Measurements from ENCODE around the gene ADGRV1. TPM values are rescaled to one million over a fixed set of nuclear protein-coding genes. Genes with fewer than 3 reads are reported as not detected.

The ADGRV1 gene
- total and polyA plus RNA-seq, 9 of the 15 experiments (the other 6 are each of a cell fraction or from before 2014, with no cell fraction given), result 21.7 to 156 (median 58.2) TPM

- FAIRE-seq, result no peak
- 0% methylated on average over 1 of the region's 1 CpG for WGBS (ENCODE audit: insufficient coverage, low coverage, missing lambda C conversion rate)
- POLR2A ChIA-PET, result no interaction called here
- TF ChIP-seq RBM15 (IDR thresholded peaks at IDR 0.05; ENCODE audit: insufficient read depth, low read length) (no peak), GABPB2 (CRISPR knock-in tag; conservative IDR thresholded peaks at IDR 0.05) (no peak), MGA (IDR thresholded peaks at IDR 0.05) (no peak), PHF8 (IDR thresholded peaks at IDR 0.05; ENCODE audit: borderline replicate concordance, low read length) (no peak), YBX1 (IDR thresholded peaks at IDR 0.05) (no peak), HMBOX1 (IDR thresholded peaks at IDR 0.05) (no peak), ARNT (IDR thresholded peaks at IDR 0.05) (no peak), BRD4 (IDR thresholded peaks at IDR 0.05) (no peak), ZNF239 (CRISPR knock-in tag; IDR thresholded peaks at IDR 0.05) (no peak), GATAD2A (IDR thresholded peaks at IDR 0.05) (no peak), BHLHE40 (IDR thresholded peaks at IDR 0.05; ENCODE audit: low read length) (no peak), SMARCA5 (IDR thresholded peaks at IDR 0.05) (no peak), SMAD4 (CRISPR knock-in tag; conservative IDR thresholded peaks at IDR 0.05) (no peak)
These were observed 630.2 kb downstream of the ADGRV1 start for GRCh38 chr5:91188755-91189154.

More at GRCh38 chr5:91188755-91189154, 630.2 kb downstream of the ADGRV1 start:
- Histone ChIP-seq H3K36me3 (ENCODE audit: control insufficient read depth, insufficient read depth, low read length) (no peaks in the 10 kb centered on the region), H3K27ac (ENCODE audit: extremely low read depth, low read depth, low read length) (no peak overlapping the region), H3K4me1 (replicated peaks in 1 of 2; ENCODE audit: control insufficient read depth in 2 of 2, insufficient read depth in 2 of 2, low read length in 2 of 2) (no peaks in the 10 kb centered on the region; a peak in 2 of 5 replicates), H3K4me3 (no peak overlapping the region), H3K9me3 (replicated peaks; ENCODE audit: control insufficient read depth, insufficient read depth, low read depth, low read length) (no peaks in the 10 kb centered on the region), H3K9me1 (ENCODE audit: control insufficient read depth, insufficient read depth, low read length) (no peaks in the 10 kb centered on the region), H3K4me2 (ENCODE audit: insufficient read depth, low read length) (no peak overlapping the region), H3K27me3 (ENCODE audit: control insufficient read depth in 2 of 2, insufficient read depth in 2 of 2, low read length in 2 of 2) (no peaks in the 10 kb centered on the region), H2AFZ (ENCODE audit: low read depth, low read length) (no peak overlapping the region), H3K79me2 (ENCODE audit: control insufficient read depth, insufficient read depth, low read length) (no peaks in the 10 kb centered on the region), H4K20me1 (replicated peaks; ENCODE audit: control insufficient read depth, insufficient read depth, low read length) (no peaks in the 10 kb centered on the region), H3K9ac (ENCODE audit: insufficient read depth in 1 of 2, low read depth in 2 of 2, low read length in 2 of 2) (no peak overlapping the region)
- ATAC-seq (no peak), DNase-seq (ENCODE audit: extremely low read depth in 1 of 4, low spot score in 3 of 4) (no peak)
- no TSS peak for BruUV-seq (replicated peaks)
- CTCF ChIA-PET (ENCODE audit: low intra/inter-chr PET ratio), result no interaction called here
- in situ Hi-C loops (cut with MboI), result no loop called here
- intact Hi-C loops (cut with micrococcal nuclease), result no loop called here

Data from K562 (cell line).